Transverse colon (tissue), 3 donors: ENCODE data around the gene C22orf15.

Experiments
- CTCF ChIP-seq, 5 experiments: fragments of 200-600 bp in 3 of 5; fragments of 450-650 bp in 2 of 5; sonication (generic) in 3 of 5; IDR thresholded peaks; 1 replicate in 2 of 5; 2 replicates in 3 of 5; pipeline ENCODE4 v1.5.1; 2016 to 2017; ENCODE audit warnings: antibody characterized with exemption in 5 of 5, inconsistent platforms in 3 of 5, mild to moderate bottlenecking in 2 of 5, moderate library complexity in 1 of 5
- EP300 ChIP-seq: sonication (generic); formaldehyde crosslinking; IDR thresholded peaks from one replicate; pipeline ENCODE4 v1.6.1; 2017; ENCODE audit warnings: antibody characterized with exemption, low read depth
- POLR2A ChIP-seq: fragments of 450-650 bp; IDR thresholded peaks from one replicate; pipeline ENCODE4 v1.6.1; 2016; ENCODE audit warnings: antibody characterized with exemption, mild to moderate bottlenecking, moderate library complexity

DNA sequence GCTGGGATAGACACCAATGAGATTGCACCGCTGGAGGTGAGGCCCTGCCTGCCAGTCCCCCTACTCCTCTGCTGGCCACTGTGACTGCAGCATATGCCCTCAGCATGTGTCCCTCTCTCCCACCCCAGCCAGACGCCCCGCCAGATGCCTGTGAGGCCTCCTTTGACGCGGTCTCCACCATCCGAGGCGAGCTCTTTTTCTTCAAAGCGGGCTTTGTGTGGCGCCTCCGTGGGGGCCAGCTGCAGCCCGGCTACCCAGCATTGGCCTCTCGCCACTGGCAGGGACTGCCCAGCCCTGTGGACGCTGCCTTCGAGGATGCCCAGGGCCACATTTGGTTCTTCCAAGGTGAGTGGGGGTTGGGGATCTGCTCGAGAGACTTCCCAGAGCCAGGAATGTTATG lies 18.3 kb downstream of the C22orf15 start:
- TF ChIP-seq EP300 (no peak), CTCF (IDR thresholded peaks at IDR 0.05) (no peak), POLR2A (no peak)
